GM10266 (cell line): Measurements from ENCODE around the gene AKNA.
"Not testable (repeated sequence)": the region's sequence is repeated elsewhere in the genome, so short reads cannot be mapped to it uniquely, and the experiment has no call there.

Source experiments
- DNase-seq: peaks from one replicate; pipeline ENCODE4 v3.0.0; 2012; ENCODE audit errors: extremely low spot score
- CTCF ChIP-seq: IDR thresholded peaks from 2 replicates; pipeline ENCODE4 v1.5.1; 2012; ENCODE audit warnings: mild to moderate bottlenecking, low read depth; ENCODE audit not compliant: control insufficient read depth, insufficient read depth; ENCODE audit errors: missing control alignments

The AKNA gene

GRCh38 chr9:114330636-114331035 is 57.1 kb downstream of the AKNA start:
- no peak for TF ChIP-seq CTCF
- DNase-seq, result no peak

- not testable (repeated sequence) for DNase-seq
Observed at GRCh38 chr9:114329625-114330022, 58.2 kb downstream of the AKNA start, which contains the start of gene ORM2. TSS of gene ORM2 (plus strand) at chr9:114329869. CDS start at chr9:114329905, 36 bp downstream.

- DNase-seq, result not testable (repeated sequence)
Observed at GRCh38 chr9:114328937-114329624, 58.7 kb downstream of the AKNA start.

- DNase-seq, result not testable (repeated sequence)
Observed at GRCh38 chr9:114328357-114328820, 59.4 kb downstream of the AKNA start.

- DNase-seq, result no peak
- no peak for TF ChIP-seq CTCF
Observed at GRCh38 chr9:114327749-114328148, 60.0 kb downstream of the AKNA start.

GRCh38 chr9:114325684-114326254 is 62.0 kb downstream of the AKNA start:
- not testable (repeated sequence) for DNase-seq

- DNase-seq, result not testable (repeated sequence)
Observed at GRCh38 chr9:114324965-114325364, 62.8 kb downstream of the AKNA start.

GRCh38 chr9:114324492-114324891 is 63.3 kb downstream of the AKNA start:
- TF ChIP-seq CTCF, result no peak
- no peak for DNase-seq

GRCh38 chr9:114323849-114324248 is 63.9 kb downstream of the AKNA start:
- not testable (repeated sequence) for DNase-seq

GRCh38 chr9:114322831-114323531 is 64.8 kb downstream of the AKNA start, which contains the start of gene ORM1:
TSS of gene ORM1 (plus strand) at chr9:114323098. CDS start at chr9:114323134, 36 bp downstream.
- not testable (repeated sequence) for DNase-seq

- not testable (repeated sequence) for DNase-seq
Observed at GRCh38 chr9:114322160-114322818, 65.5 kb downstream of the AKNA start.
